Adrenal gland (tissue), 12 donors: ENCODE results near the gene FGD5. TPM values are rescaled to one million over a fixed set of nuclear protein-coding genes. Genes with fewer than 3 reads are reported as not detected.
A peak's percentile ranks its signal among the peaks of the same experiment; 100 is the strongest.

Experiments used
- DNase-seq, 7 donors: peaks; one replicate each; pipeline ENCODE4 v3.0.0-alpha.2; 2019 to 2020
- H3K27ac ChIP-seq, 5 donors: fragments of 200-600 bp; sonication (generic) in 4 of 5; 1 replicate in 3 of 5; 2 replicates in 2 of 5; pipeline versions ENCODE4 v1.5.1 to v1.8.0; 2016 to 2020; ENCODE audit warnings: mild to moderate bottlenecking in 1 of 5
- H3K27me3 ChIP-seq: fragments of 200-600 bp; 2 replicates; pipeline ENCODE4 v1.8.0; 2021
- H3K36me3 ChIP-seq, 2 donors: fragments of 200-600 bp; replicated peaks in 1 of 2; 1 replicate in 1 of 2; 2 replicates in 1 of 2; pipeline versions ENCODE4 v1.5.1 to v1.8.0; 2018 to 2022
- H3K4me1 ChIP-seq, 2 donors: fragments of 200-600 bp; replicated peaks in 1 of 2; 1 replicate in 1 of 2; 2 replicates in 1 of 2; pipeline versions ENCODE4 v1.5.1 to v1.8.0; 2018 to 2021
- H3K4me3 ChIP-seq, 4 donors: fragments of 200-600 bp; sonication (generic) in 3 of 4; one replicate each; pipeline ENCODE4 v1.5.1; 2016 to 2018
- H3K9me3 ChIP-seq, 3 donors: fragments of 200-600 bp; sonication (generic) in 1 of 3; replicated peaks in 1 of 3; 1 replicate in 2 of 3; 2 replicates in 1 of 3; pipeline versions ENCODE4 v1.5.1 to v1.8.0; 2016 to 2021
- CTCF ChIP-seq, 6 experiments: fragments of 450-650 bp in 4 of 6; fragments of 200-600 bp in 2 of 6; sonication (generic) in 1 of 6; IDR thresholded peaks; 1 replicate in 5 of 6; 2 replicates in 1 of 6; pipeline versions ENCODE4 v1.5.1 to v1.8.0; 2016 to 2021; ENCODE audit warnings: antibody characterized with exemption in 6 of 6, mild to moderate bottlenecking in 2 of 6, moderate library complexity in 1 of 6
- POLR2A ChIP-seq, 2 donors: fragments of 450-650 bp; IDR thresholded peaks; one replicate each; pipeline ENCODE4 v1.6.1; 2017; ENCODE audit warnings: antibody characterized with exemption in 2 of 2, mild to moderate bottlenecking in 2 of 2, moderate library complexity in 1 of 2
- WGBS, 4 donors: extraction: QIAGEN DNeasy Blood & Tissue Kit in 2 of 4; methylation state at CpG; one replicate each; pipeline versions ENCODE4 v1.1.5 to v1.1.7; 2013 to 2017; 5-methylcytosine and 5-hydroxymethylcytosine counted together
- intact Hi-C, 2 donors: fragments of 100-400 bp; cut with DNase I; formaldehyde crosslinking; loops; one replicate each; pipeline versions ENCODE4 v1.14.1 to v1.15.0; 2022 to 2023
- polyA plus RNA-seq, 3 donors: library from polyadenylated mRNA; stranded (reverse); fragments of 200-250 nt in 2 of 3; fragments of 350-450 nt in 1 of 3; fragmentation: Illumina TruSeq in 1 of 3; extraction: RNeasy Lipid Tissue Mini Kit (QIAGEN cat#74804) in 1 of 3; gene quantifications; one replicate each; pipeline ENCODE4 v1.2.3, GENCODE V29; 2013 to 2014
- total RNA-seq, 9 donors: library from RNA; depleted of rRNA in 4 of 9; stranded (reverse); fragments of >200 nt in 4 of 9; fragments of 120-200 nt in 1 of 9; fragmentation: NEBNext Ultra II Directional in 1 of 9; extraction: Animal tissue kit (Norgen Biotek cat#: 25700) in 1 of 9; gene quantifications; one replicate each; pipeline versions ENCODE4 v1.1.0 to v1.2.4, GENCODE V29; 2013 to 2023
- donor health status: healthy with polysubstance abuse.
- donor health status: Bipolar disorder and iron deficiency.
- donor health status: DM: yes; HTN: yes; CAD: no.
- donor health status: DM: no; HTN: no; CAD: no.
- donor health status: DM: no; HTN: no; CAD: no.
- donor health status: DM: yes; HTN: yes; CAD: no.

FGD5 gene
- total and polyA plus RNA-seq, 12 donors, result 4.9 to 21.4 (median 11.2) TPM

- Histone ChIP-seq H3K27ac (no peak overlapping the region), H3K27me3 (no peaks in the 10 kb centered on the region), H3K4me3 (no peak overlapping the region), H3K36me3 (no peaks in the 10 kb centered on the region), H3K4me1 (peaks cover 0 to 7% of the 10 kb centered on the region in 2 donors), H3K9me3 (no peaks in the 10 kb centered on the region)
- intact Hi-C loops, result no loop called here
- WGBS, 4 donors, result 64 to 85% (median 77%) methylated on average over 4 of the region's 4 CpGs
- TF ChIP-seq POLR2A (IDR thresholded peaks at IDR 0.05) (no peak), CTCF (IDR thresholded peaks at IDR 0.05) (no peak)
- DNase-seq, result no peak
These were observed 53.9 kb downstream of the FGD5 start for GRCh38 chr3:14872706-14873105.

- no peaks in the 10 kb centered on the region for H3K27me3 ChIP-seq
- H3K27ac ChIP-seq, result no peak overlapping the region
- WGBS, 4 donors, result 57 to 100% (median 82%) methylated on average over 3 to 4 of the region's 4 CpGs
- no peaks in the 10 kb centered on the region for H3K36me3 ChIP-seq
- no peak for DNase-seq
- no peak overlapping the region for H3K4me3 ChIP-seq
- no peak for TF ChIP-seq CTCF (IDR thresholded peaks at IDR 0.05)
- TF ChIP-seq POLR2A (IDR thresholded peaks at IDR 0.05), result no peak
- peaks cover 0 to 12% of the 10 kb centered on the region in 2 donors for H3K4me1 ChIP-seq
- H3K9me3 ChIP-seq, result no peaks in the 10 kb centered on the region
- intact Hi-C loops, result no loop called here
These were observed 56.0 kb downstream of the FGD5 start for GRCh38 chr3:14874784-14875183.

- TF ChIP-seq CTCF (IDR thresholded peaks at IDR 0.05), result no peak
- Histone ChIP-seq H3K27me3 (no peaks in the 10 kb centered on the region), H3K36me3 (no peaks in the 10 kb centered on the region), H3K4me3 (no peak overlapping the region), H3K4me1 (peaks cover 0 to 12% of the 10 kb centered on the region in 2 donors), H3K9me3 (no peaks in the 10 kb centered on the region), H3K27ac (no peak overlapping the region)
- DNase-seq, result no peak
- 89 to 95% (median 93%) methylated on average over 8 of the region's 8 CpGs for WGBS, 4 donors
- intact Hi-C loops, result no loop called here
These were observed 56.8 kb downstream of the FGD5 start for GRCh38 chr3:14875411-14876175.

GRCh38 chr3:14876921-14877333, 58.2 kb downstream of the FGD5 start:
- TF ChIP-seq CTCF (IDR thresholded peaks at IDR 0.05) (no peak), POLR2A (IDR thresholded peaks at IDR 0.05) (no peak)
- H3K4me1 ChIP-seq, result peaks cover 0 to 12% of the 10 kb centered on the region in 2 donors
- DNase-seq, result peak; percentile 22 to 83 (median 61)
- H3K36me3 ChIP-seq, result no peaks in the 10 kb centered on the region
- intact Hi-C loops, result no loop called here
- 58 to 70% (median 64%) methylated on average over 12 of the region's 12 CpGs; no CpG with 5 or more reads in 1 of the 4 donors for WGBS, 4 donors
- no peaks in the 10 kb centered on the region for H3K27me3 ChIP-seq
- no peak overlapping the region for H3K4me3 ChIP-seq
- peak overlapping the region in 3 of 5 donors; percentile 42 to 83 (median 57) for H3K27ac ChIP-seq
- no peaks in the 10 kb centered on the region for H3K9me3 ChIP-seq
